GM13976 (cell line): ENCODE measurements around the gene NFIA.

ENCODE experiments used
- DNase-seq: peaks from one replicate; pipeline ENCODE4 v3.0.0; 2012; ENCODE audit warnings: low spot score
- CTCF ChIP-seq: IDR thresholded peaks from 2 replicates; pipeline ENCODE4 v1.5.1; 2012; ENCODE audit warnings: borderline replicate concordance, mild to moderate bottlenecking; ENCODE audit not compliant: insufficient read depth; ENCODE audit errors: extremely low read depth, missing control alignments, control extremely low read depth
- in situ Hi-C: fragments of 300-500 bp; cut with MboI; formaldehyde crosslinking; loops from one replicate; pipeline ENCODE4 v1.12.0; 2022; ENCODE audit warnings: low sequenced_read_pairs, mixed read lengths, inconsistent platforms; ENCODE audit not compliant: unreplicated experiment

The NFIA gene

GRCh38 chr1:61491497-61491896 lies 409.1 kb downstream of the NFIA start:
- in situ Hi-C loops = no loop called here
- no peak for TF ChIP-seq CTCF
- no peak for DNase-seq

GRCh38 chr1:61494000-61494399 lies 411.6 kb downstream of the NFIA start:
- no peak for DNase-seq
- TF ChIP-seq CTCF = no peak
- in situ Hi-C loops = no loop called here

- in situ Hi-C loops = no loop called here
- DNase-seq = no peak
- TF ChIP-seq CTCF = no peak
Measured at GRCh38 chr1:61496501-61496900, 414.1 kb downstream of the NFIA start.

GRCh38 chr1:61497013-61497412 lies 414.7 kb downstream of the NFIA start:
- no peak for TF ChIP-seq CTCF
- in situ Hi-C loops = no loop called here
- DNase-seq = no peak

GRCh38 chr1:61498342-61498741 lies 416.0 kb downstream of the NFIA start:
- DNase-seq = no peak
- no peak for TF ChIP-seq CTCF
- in situ Hi-C loops = no loop called here

- in situ Hi-C loops = no loop called here
- no peak for TF ChIP-seq CTCF
- DNase-seq = no peak
Measured at GRCh38 chr1:61501971-61502916, 419.9 kb downstream of the NFIA start.

GRCh38 chr1:61504305-61504704 lies 421.9 kb downstream of the NFIA start:
- TF ChIP-seq CTCF = no peak
- DNase-seq = no peak
- in situ Hi-C loops = no loop called here
